GM10248 (cell line): Measurements from ENCODE around the gene PDGFRB.

Experiments
- CTCF ChIA-PET: fragments of 300-600 bp; sonication (Branson Sonifier 250); formaldehyde crosslinking; extraction: SDS; loops from one replicate; lab custom pipeline; 2021; ENCODE audit warnings: antibody characterized with exemption; lab: Yijun Ruan, JAX
- POLR2A ChIA-PET: fragments of 350-650 bp; sonication (Branson Sonifier 250); formaldehyde crosslinking; extraction: SDS; loops from one replicate; lab custom pipeline; 2020; ENCODE audit warnings: antibody characterized with exemption; lab: Yijun Ruan, JAX
- DNase-seq: peaks from one replicate; pipeline ENCODE4 v3.0.0; 2012; ENCODE audit errors: extremely low spot score
- CTCF ChIP-seq: IDR thresholded peaks from 2 replicates; pipeline ENCODE4 v1.5.1; 2012; ENCODE audit warnings: mild to moderate bottlenecking, low read depth; ENCODE audit errors: extremely low read depth, missing control alignments, control extremely low read depth

The PDGFRB gene

GRCh38 chr5:150129454-150129812 is 26.2 kb downstream of the PDGFRB start:
- TF ChIP-seq CTCF, result no peak
- CTCF ChIA-PET, result interaction anchor here (0.7 to 2.8 kb wide), 11 partner anchors 9 to 222 kb away, joined by 3 to 19 read pairs (median 3); no protein-coding TSS in a partner anchor

GRCh38 chr5:150126921-150127265 is 28.8 kb downstream of the PDGFRB start:
- TF ChIP-seq CTCF, result no peak
- POLR2A ChIA-PET, result no interaction called here
- CTCF ChIA-PET, result interaction anchor here (1.0 to 2.9 kb wide), 2 partner anchors 49 to 92 kb away, joined by 4 to 15 read pairs; no protein-coding TSS in a partner anchor
- no peak for DNase-seq

More at GRCh38 chr5:150129454-150129812, 26.2 kb downstream of the PDGFRB start:
- POLR2A ChIA-PET, result no interaction called here
- DNase-seq, result no peak

GRCh38 chr5:150126199-150126920 is 29.3 kb downstream of the PDGFRB start:
- POLR2A ChIA-PET, result interaction anchor here (0.6 kb wide), 1 partner anchor 66 kb away, joined by 3 read pairs; no protein-coding TSS in a partner anchor

GRCh38 chr5:150125334-150125733 is 30.3 kb downstream of the PDGFRB start:
- POLR2A ChIA-PET, result no interaction called here
- TF ChIP-seq CTCF, result no peak
- CTCF ChIA-PET, result interaction anchor here (1.2 to 2.9 kb wide), 4 partner anchors 9 to 107 kb away, joined by 3 to 15 read pairs (median 3); no protein-coding TSS in a partner anchor
- no peak for DNase-seq

More at GRCh38 chr5:150126199-150126920, 29.3 kb downstream of the PDGFRB start:
- no peak for TF ChIP-seq CTCF
- CTCF ChIA-PET, result interaction anchor here (1.0 to 2.9 kb wide), 3 partner anchors 49 to 106 kb away, joined by 3 to 15 read pairs (median 4); no protein-coding TSS in a partner anchor
- DNase-seq, result no peak

- ChIA-PET POLR2A (no interaction called here), CTCF (interaction anchor here (1.2 to 2.9 kb wide), 3 partner anchors 10 to 94 kb away, joined by 3 to 15 read pairs (median 3); no protein-coding TSS in a partner anchor)
- DNase-seq, result no peak
- no peak for TF ChIP-seq CTCF
Measured at GRCh38 chr5:150124596-150124995, 31.0 kb downstream of the PDGFRB start.

GRCh38 chr5:150124111-150124557 is 31.5 kb downstream of the PDGFRB start:
- TF ChIP-seq CTCF, result no peak
- POLR2A ChIA-PET, result no interaction called here
- CTCF ChIA-PET, result interaction anchor here (1.0 to 2.6 kb wide), 5 partner anchors 10 to 107 kb away, joined by 3 to 20 read pairs (median 5); no protein-coding TSS in a partner anchor
- DNase-seq, result no peak
